CD14-positive monocyte (primary cell): ENCODE results near the gene P2RX6. TPM values are rescaled to one million over a fixed set of nuclear protein-coding genes. Genes with fewer than 3 reads are reported as not detected.

Source experiments
- DNase-seq, 3 donors: peaks; one replicate each; pipeline ENCODE4 v3.0.0-alpha.2; 2011 to 2022
- H2AFZ ChIP-seq: 2 replicates; pipeline ENCODE4 v1.6.0; 2012; ENCODE audit warnings: mild to moderate bottlenecking, low read depth, low read length, inconsistent platforms; ENCODE audit not compliant: insufficient read depth, poor library complexity, severe bottlenecking
- H3K27ac ChIP-seq, 2 donors: 1 replicate in 1 of 2; 2 replicates in 1 of 2; pipeline ENCODE4 v1.5.1; 2012 to 2013; ENCODE audit warnings: low read length in 2 of 2, control low read depth in 1 of 2, inconsistent platforms in 1 of 2, low read depth in 1 of 2, mild to moderate bottlenecking in 1 of 2
- H3K27me3 ChIP-seq, 2 donors: one replicate each; pipeline versions ENCODE4 v1.6.0 to v1.6.1; 2011 to 2013; ENCODE audit warnings: low read length in 2 of 2; ENCODE audit not compliant: control insufficient read depth in 2 of 2, insufficient read depth in 2 of 2
- H3K36me3 ChIP-seq, 2 donors: replicated peaks in 1 of 2; 1 replicate in 1 of 2; 2 replicates in 1 of 2; pipeline versions ENCODE4 v1.5.1 to v1.6.1; 2012 to 2013; ENCODE audit warnings: low read length in 2 of 2, control low read depth in 1 of 2, inconsistent platforms in 1 of 2, mild to moderate bottlenecking in 1 of 2; ENCODE audit not compliant: insufficient read depth in 2 of 2, control insufficient read depth in 1 of 2
- H3K4me1 ChIP-seq, 2 donors: 1 replicate in 1 of 2; 2 replicates in 1 of 2; pipeline versions ENCODE4 v1.5.1 to v1.6.1; 2012 to 2013; ENCODE audit warnings: low read length in 2 of 2, control low read depth in 1 of 2, inconsistent platforms in 1 of 2, mild to moderate bottlenecking in 1 of 2, moderate library complexity in 1 of 2; ENCODE audit not compliant: insufficient read depth in 2 of 2, control insufficient read depth in 1 of 2
- H3K4me2 ChIP-seq: replicated peaks from 2 replicates; pipeline ENCODE3; 2012; ENCODE audit warnings: low read length, moderate library complexity, mild to moderate bottlenecking; ENCODE audit not compliant: poor library complexity, severe bottlenecking; ENCODE audit errors: extremely low read depth
- H3K4me3 ChIP-seq, 3 experiments: fragments of 200-600 bp in 1 of 3; sonication (generic) in 1 of 3; replicated peaks in 1 of 3; 1 replicate in 2 of 3; 2 replicates in 1 of 3; pipeline ENCODE4 v1.5.1; 2011 to 2013; ENCODE audit warnings: low read length in 3 of 3, mild to moderate bottlenecking in 3 of 3, control low read depth in 2 of 3, low read depth in 2 of 3, inconsistent platforms in 1 of 3, moderate library complexity in 1 of 3
- H3K79me2 ChIP-seq: 2 replicates; pipeline ENCODE4 v1.6.0; 2012; ENCODE audit warnings: mild to moderate bottlenecking, control low read depth, inconsistent platforms, low read length, moderate library complexity; ENCODE audit not compliant: insufficient read depth
- H3K9ac ChIP-seq: 2 replicates; pipeline ENCODE4 v1.6.0; 2017; ENCODE audit warnings: low read length, mild to moderate bottlenecking; ENCODE audit not compliant: insufficient read depth, poor library complexity, severe bottlenecking
- H3K9me3 ChIP-seq, 2 donors: replicated peaks in 1 of 2; 1 replicate in 1 of 2; 2 replicates in 1 of 2; pipeline versions ENCODE4 v1.5.1 to v1.6.1; 2012 to 2013; ENCODE audit warnings: low read length in 2 of 2, control low read depth in 1 of 2; ENCODE audit not compliant: control insufficient read depth in 1 of 2, insufficient read depth in 1 of 2
- H4K20me1 ChIP-seq: 2 replicates; pipeline ENCODE4 v1.6.0; 2012; ENCODE audit warnings: mild to moderate bottlenecking, low read length, control low read depth, moderate library complexity; ENCODE audit not compliant: insufficient read depth
- H3K27ac Mint-ChIP-seq, 7 donors: one replicate each; pipeline ENCODE4 v1.8.0; 2020; ENCODE audit warnings: mild to moderate bottlenecking in 7 of 7, mixed read lengths in 7 of 7, moderate library complexity in 6 of 7, inconsistent platforms in 2 of 7
- H3K27me3 Mint-ChIP-seq, 3 donors: one replicate each; pipeline ENCODE4 v1.8.0; 2021 to 2022; ENCODE audit warnings: low read depth in 3 of 3, mild to moderate bottlenecking in 3 of 3, mixed read lengths in 3 of 3, moderate library complexity in 3 of 3, inconsistent platforms in 1 of 3
- H3K36me3 Mint-ChIP-seq, 2 donors: one replicate each; pipeline ENCODE4 v1.8.0; 2020; ENCODE audit warnings: mixed read lengths in 2 of 2, inconsistent platforms in 1 of 2, mild to moderate bottlenecking in 1 of 2
- H3K4me1 Mint-ChIP-seq: one replicate; pipeline ENCODE4 v1.8.0; 2020; ENCODE audit warnings: mild to moderate bottlenecking, mixed read lengths
- H3K4me3 Mint-ChIP-seq, 2 donors: one replicate each; pipeline ENCODE4 v1.8.0; 2020; ENCODE audit warnings: mild to moderate bottlenecking in 2 of 2, mixed read lengths in 2 of 2, moderate library complexity in 1 of 2
- H3K9me3 Mint-ChIP-seq, 7 donors: one replicate each; pipeline ENCODE4 v1.8.0; 2020 to 2022; ENCODE audit warnings: mixed read lengths in 7 of 7, mild to moderate bottlenecking in 6 of 7, moderate library complexity in 6 of 7, inconsistent platforms in 2 of 7
- WGBS: methylation state at CpG from one replicate; pipeline ENCODE4 v1.1.5; 2013; ENCODE audit warnings: missing lambda C conversion rate; ENCODE audit not compliant: insufficient coverage; 5-methylcytosine and 5-hydroxymethylcytosine counted together
- intact Hi-C, 2 donors: fragments of 100-400 bp; cut with micrococcal nuclease; formaldehyde crosslinking; loops; one replicate each; pipeline versions ENCODE4 v1.15.0 to v1.15.1; 2023
- polyA plus RNA-seq, 3 donors: library from polyadenylated mRNA; depleted of rRNA in 1 of 3; unstranded in 2 of 3; stranded (reverse) in 1 of 3; fragments of 300-500 nt in 2 of 3; fragments of >200 nt in 1 of 3; fragmentation: Illumina TruSeq in 2 of 3; gene quantifications; 1 replicate in 2 of 3; 2 replicates in 1 of 3; pipeline ENCODE4 v1.2.3, GENCODE V29; 2012 to 2021
- TF ChIP-seq, protein P1 (sequence below): fragments of 200-600 bp; IDR thresholded peaks from one replicate; pipeline ENCODE4 v1.8.0; 2022; ENCODE audit warnings: antibody characterized with exemption, mild to moderate bottlenecking

Gene P2RX6
- polyA plus RNA-seq, 3 donors: not detected

DNA sequence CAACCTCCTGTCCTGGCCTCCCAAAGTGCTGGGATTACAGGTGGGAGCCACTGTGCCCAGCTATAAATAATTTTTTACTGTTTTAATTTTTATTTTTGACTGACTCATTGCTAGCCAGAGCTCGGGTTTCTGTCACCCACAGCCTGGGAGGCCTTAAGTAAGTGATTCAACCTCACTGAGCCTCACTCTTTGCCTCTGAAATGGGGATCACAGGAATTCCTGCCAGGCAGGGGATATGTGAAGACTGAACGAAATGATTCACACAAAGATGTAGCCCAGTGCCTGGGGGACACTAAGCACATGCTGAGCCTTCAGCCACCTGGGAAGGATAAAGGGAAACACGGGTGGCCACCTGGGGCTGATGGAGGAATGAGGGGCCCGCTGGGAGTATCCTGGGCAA lies 27.0 kb downstream of the P2RX6 start:
- TF ChIP-seq, protein P1, sequence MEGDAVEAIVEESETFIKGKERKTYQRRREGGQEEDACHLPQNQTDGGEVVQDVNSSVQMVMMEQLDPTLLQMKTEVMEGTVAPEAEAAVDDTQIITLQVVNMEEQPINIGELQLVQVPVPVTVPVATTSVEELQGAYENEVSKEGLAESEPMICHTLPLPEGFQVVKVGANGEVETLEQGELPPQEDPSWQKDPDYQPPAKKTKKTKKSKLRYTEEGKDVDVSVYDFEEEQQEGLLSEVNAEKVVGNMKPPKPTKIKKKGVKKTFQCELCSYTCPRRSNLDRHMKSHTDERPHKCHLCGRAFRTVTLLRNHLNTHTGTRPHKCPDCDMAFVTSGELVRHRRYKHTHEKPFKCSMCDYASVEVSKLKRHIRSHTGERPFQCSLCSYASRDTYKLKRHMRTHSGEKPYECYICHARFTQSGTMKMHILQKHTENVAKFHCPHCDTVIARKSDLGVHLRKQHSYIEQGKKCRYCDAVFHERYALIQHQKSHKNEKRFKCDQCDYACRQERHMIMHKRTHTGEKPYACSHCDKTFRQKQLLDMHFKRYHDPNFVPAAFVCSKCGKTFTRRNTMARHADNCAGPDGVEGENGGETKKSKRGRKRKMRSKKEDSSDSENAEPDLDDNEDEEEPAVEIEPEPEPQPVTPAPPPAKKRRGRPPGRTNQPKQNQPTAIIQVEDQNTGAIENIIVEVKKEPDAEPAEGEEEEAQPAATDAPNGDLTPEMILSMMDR: no peak
- 88% methylated on average over 4 of the region's 4 CpGs for WGBS
- Histone ChIP-seq H3K36me3 (no peaks in the 10 kb centered on the region), H3K4me2 (no peak overlapping the region), H3K9me3 (no peaks in the 10 kb centered on the region), H4K20me1 (no peaks in the 10 kb centered on the region), H2AFZ (no peak overlapping the region), H3K27me3 (peaks cover 0 to 5% of the 10 kb centered on the region in 2 donors), H3K9ac (no peak overlapping the region), H3K79me2 (no peaks in the 10 kb centered on the region), H3K27ac (no peak overlapping the region), H3K4me1 (peaks cover 14 to 21% of the 10 kb centered on the region in 2 donors), H3K4me3 (no peak overlapping the region)
- Mint-ChIP-seq H3K36me3 (no peaks in the 10 kb centered on the region), H3K4me3 (no peak overlapping the region), H3K9me3 (peaks cover 0 to 2% (median 0%) of the 10 kb centered on the region in 7 donors), H3K4me1 (peaks cover 24% of the 10 kb centered on the region), H3K27me3 (peaks cover 14 to 18% (median 17%) of the 10 kb centered on the region in 3 donors), H3K27ac (peak overlapping the region in 1 of 7 donors; percentile 46)
- intact Hi-C loops: loop anchor here in 1 of 2 donors (10.0 kb wide), 1 partner anchor 57 kb away; the partner anchor contains the start of gene LZTR1
- DNase-seq: no peak

DNA sequence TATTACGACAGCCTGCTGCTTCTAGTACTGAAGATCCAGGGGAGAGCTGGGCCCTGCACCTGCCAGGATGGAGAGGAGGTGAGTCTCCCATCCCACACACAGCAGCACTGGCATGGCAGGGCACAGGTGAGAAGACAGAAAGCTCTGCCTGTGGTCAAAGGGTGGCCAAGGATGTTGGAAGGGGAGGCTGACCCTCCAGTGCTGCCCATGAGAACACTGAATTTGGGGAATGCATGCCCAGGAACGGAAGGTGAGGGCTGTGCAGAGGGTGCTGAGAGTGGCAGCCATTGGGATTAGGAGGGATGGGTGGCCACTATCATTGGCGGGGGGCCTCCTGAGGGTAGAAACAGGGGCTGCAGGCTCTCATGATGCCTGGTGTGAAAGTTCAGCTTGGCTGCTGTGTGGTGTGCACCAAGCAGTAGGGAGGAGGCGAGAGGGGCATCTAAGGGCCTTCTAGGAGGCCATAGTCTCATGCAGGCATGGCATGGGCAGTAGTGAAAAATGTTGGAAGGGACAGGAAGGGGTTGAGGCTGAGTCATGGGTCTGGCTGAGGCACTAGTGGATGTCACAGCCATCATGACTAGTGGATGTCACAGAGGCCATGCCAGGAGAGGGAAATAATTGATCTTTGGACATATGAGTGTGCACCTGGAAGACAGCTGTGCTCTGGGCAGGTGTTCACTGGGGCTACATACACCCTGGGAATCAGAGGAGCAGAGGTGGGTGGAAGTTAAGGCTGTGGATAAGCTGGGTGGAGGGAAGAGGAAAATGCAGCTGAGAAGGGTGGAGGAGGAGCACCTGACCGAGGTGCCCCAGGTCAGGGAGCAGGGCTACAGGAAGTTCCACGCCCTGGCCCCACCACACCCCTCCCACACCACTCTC lies 28.3 kb downstream of the P2RX6 start:
- Histone ChIP-seq H3K36me3 (no peaks in the 10 kb centered on the region), H3K9me3 (no peaks in the 10 kb centered on the region), H3K4me1 (peaks cover 14 to 21% of the 10 kb centered on the region in 2 donors), H3K4me3 (no peak overlapping the region), H3K4me2 (no peak overlapping the region), H3K79me2 (no peaks in the 10 kb centered on the region), H2AFZ (no peak overlapping the region), H3K27ac (no peak overlapping the region), H3K27me3 (peaks cover 0 to 5% of the 10 kb centered on the region in 2 donors), H3K9ac (no peak overlapping the region), H4K20me1 (no peaks in the 10 kb centered on the region)
- TF ChIP-seq, protein P1: no peak
- Mint-ChIP-seq H3K4me1 (peaks cover 24% of the 10 kb centered on the region), H3K27ac (peak overlapping the region in 2 of 7 donors; percentile 38 to 73), H3K9me3 (peaks cover 0 to 3% (median 0%) of the 10 kb centered on the region in 7 donors), H3K36me3 (no peaks in the 10 kb centered on the region), H3K4me3 (no peak overlapping the region), H3K27me3 (peaks cover 14 to 19% (median 17%) of the 10 kb centered on the region in 3 donors)
- no peak for DNase-seq
- intact Hi-C loops: loop anchor here in 1 of 2 donors (10.0 kb wide), 1 partner anchor 58 kb away; the partner anchor contains the start of gene LZTR1
- 87% methylated on average over 4 of the region's 6 CpGs for WGBS
